H9 (cell line): ENCODE data around the gene RASA3. TPM values are rescaled to one million over a fixed set of nuclear protein-coding genes. Genes with fewer than 3 reads are reported as not detected.

ENCODE experiments used
- DNase-seq: peaks from one replicate; pipeline ENCODE4 v3.0.0-alpha.2; 2017
- H2AFZ ChIP-seq: one replicate; pipeline ENCODE4 v1.6.1; 2013; ENCODE audit warnings: mild to moderate bottlenecking, low read length, control low read depth, moderate library complexity
- H2AK5ac ChIP-seq: 2 replicates; pipeline ENCODE4 v1.6.1; 2013; ENCODE audit warnings: low read length, control low read depth, mixed read lengths; ENCODE audit not compliant: insufficient read length
- H2BK120ac ChIP-seq: one replicate; pipeline ENCODE4 v1.6.1; 2013; ENCODE audit warnings: low read depth, mild to moderate bottlenecking, low read length, control low read depth, inconsistent platforms; ENCODE audit not compliant: poor library complexity, severe bottlenecking
- H2BK12ac ChIP-seq: 2 replicates; pipeline ENCODE4 v1.6.1; 2013; ENCODE audit warnings: low read length, control low read depth, mixed read lengths, low read depth; ENCODE audit not compliant: insufficient read length
- H2BK15ac ChIP-seq: 2 replicates; pipeline ENCODE4 v1.6.1; 2013; ENCODE audit warnings: low read depth, low read length, control low read depth
- H2BK20ac ChIP-seq: one replicate; pipeline ENCODE4 v1.6.1; 2013; ENCODE audit warnings: low read depth, mild to moderate bottlenecking, low read length, control low read depth, inconsistent platforms; ENCODE audit not compliant: poor library complexity, severe bottlenecking
- H2BK5ac ChIP-seq: 2 replicates; pipeline ENCODE4 v1.6.1; 2013; ENCODE audit warnings: low read length, control low read depth, mixed read lengths; ENCODE audit not compliant: insufficient read length
- H3K14ac ChIP-seq: 2 replicates; pipeline ENCODE4 v1.6.1; 2013; ENCODE audit warnings: low read length, control low read depth; ENCODE audit not compliant: insufficient read depth
- H3K18ac ChIP-seq: 2 replicates; pipeline ENCODE4 v1.6.1; 2013; ENCODE audit warnings: low read depth, mild to moderate bottlenecking, mixed read lengths, low read length, control low read depth; ENCODE audit not compliant: insufficient read length
- H3K23ac ChIP-seq: 2 replicates; pipeline ENCODE4 v1.6.1; 2013; ENCODE audit warnings: low read length, control low read depth, mixed read lengths, low read depth; ENCODE audit not compliant: insufficient read length
- H3K23me2 ChIP-seq: 2 replicates; pipeline ENCODE4 v1.6.1; 2013; ENCODE audit warnings: low read depth, mild to moderate bottlenecking, mixed read lengths, low read length, control low read depth; ENCODE audit not compliant: insufficient read length, poor library complexity, severe bottlenecking
- H3K27ac ChIP-seq: 2 replicates; pipeline ENCODE4 v1.5.1; 2013; ENCODE audit warnings: low read length, control low read depth, mixed read lengths, low read depth; ENCODE audit not compliant: insufficient read length
- H3K27me3 ChIP-seq: 2 replicates; pipeline ENCODE4 v1.6.1; 2013; ENCODE audit warnings: low read length, control low read depth, inconsistent platforms; ENCODE audit not compliant: insufficient read depth
- H3K4ac ChIP-seq: 2 replicates; pipeline ENCODE4 v1.6.1; 2013; ENCODE audit warnings: low read depth, mild to moderate bottlenecking, control low read depth, inconsistent platforms, low read length, moderate library complexity
- H3K4me1 ChIP-seq: 2 replicates; pipeline ENCODE4 v1.6.1; 2013; ENCODE audit warnings: low read length, control low read depth, inconsistent platforms; ENCODE audit not compliant: insufficient read depth
- H3K4me2 ChIP-seq: 2 replicates; pipeline ENCODE4 v1.6.1; 2013; ENCODE audit warnings: low read length, control low read depth, mixed read lengths; ENCODE audit not compliant: insufficient read length, insufficient read depth
- H3K56ac ChIP-seq: 2 replicates; pipeline ENCODE4 v1.6.1; 2013; ENCODE audit warnings: low read depth, mild to moderate bottlenecking, mixed read lengths, low read length, control low read depth; ENCODE audit not compliant: insufficient read length
- H3K79me1 ChIP-seq: 2 replicates; pipeline ENCODE4 v1.6.1; 2013; ENCODE audit warnings: low read depth, mild to moderate bottlenecking, moderate library complexity, low read length, control low read depth, inconsistent platforms; ENCODE audit not compliant: insufficient read depth, poor library complexity, severe bottlenecking
- H3K79me2 ChIP-seq: 2 replicates; pipeline ENCODE4 v1.6.1; 2013; ENCODE audit warnings: low read length, control low read depth, inconsistent platforms; ENCODE audit not compliant: insufficient read depth
- H3K9ac ChIP-seq: 2 replicates; pipeline ENCODE4 v1.6.1; 2013; ENCODE audit warnings: low read length, control low read depth, mixed read lengths; ENCODE audit not compliant: insufficient read length; ENCODE audit errors: extremely low read depth
- H3K9me3 ChIP-seq: one replicate; pipeline ENCODE4 v1.6.1; 2013; ENCODE audit warnings: low read depth, low read length, inconsistent platforms; ENCODE audit not compliant: control insufficient read depth
- H3T11ph ChIP-seq: one replicate; pipeline ENCODE4 v1.6.1; 2013; ENCODE audit warnings: mild to moderate bottlenecking, low read length, control low read depth, inconsistent platforms
- H4K20me1 ChIP-seq: one replicate; pipeline ENCODE4 v1.6.1; 2013; ENCODE audit not compliant: control insufficient read depth, insufficient read length, insufficient read depth
- H4K5ac ChIP-seq: 2 replicates; pipeline ENCODE4 v1.6.1; 2013; ENCODE audit warnings: low read depth, mild to moderate bottlenecking, mixed read lengths, low read length, control low read depth; ENCODE audit not compliant: insufficient read length
- H4K8ac ChIP-seq: replicated peaks from 2 replicates; pipeline ENCODE4 v1.6.1; 2013; ENCODE audit warnings: low read length, control low read depth, mixed read lengths, low read depth; ENCODE audit not compliant: insufficient read length
- H4K91ac ChIP-seq: 2 replicates; pipeline ENCODE4 v1.6.1; 2013; ENCODE audit warnings: low read depth, mild to moderate bottlenecking, moderate library complexity, mixed read lengths, low read length, control low read depth; ENCODE audit not compliant: insufficient read length
- H3K27ac Mint-ChIP-seq, 3 experiments: 2 replicates in 2 of 3; 3 replicates in 1 of 3; pipeline ENCODE4 v1.8.0; 2020 to 2021; ENCODE audit warnings: mixed read lengths in 3 of 3, mild to moderate bottlenecking in 1 of 3, moderate library complexity in 1 of 3
- H3K27me3 Mint-ChIP-seq: 2 replicates; pipeline ENCODE4 v1.8.0; 2021; ENCODE audit warnings: low read depth, mild to moderate bottlenecking, moderate library complexity, mixed read lengths
- H3K36me3 Mint-ChIP-seq, 3 experiments: 2 replicates in 2 of 3; 3 replicates in 1 of 3; pipeline ENCODE4 v1.8.0; 2020 to 2021; ENCODE audit warnings: low read depth in 3 of 3, mixed read lengths in 3 of 3; ENCODE audit not compliant: insufficient read depth in 1 of 3
- H3K4me1 Mint-ChIP-seq, 2 experiments: 2 replicates each; pipeline ENCODE4 v1.8.0; 2020; ENCODE audit warnings: mixed read lengths in 2 of 2
- H3K4me3 Mint-ChIP-seq, 2 experiments: 2 replicates in 1 of 2; 3 replicates in 1 of 2; pipeline ENCODE4 v1.8.0; 2020 to 2021; ENCODE audit warnings: mild to moderate bottlenecking in 2 of 2, mixed read lengths in 2 of 2, moderate library complexity in 1 of 2
- H3K9me3 Mint-ChIP-seq, 2 experiments: 2 replicates in 1 of 2; 3 replicates in 1 of 2; pipeline ENCODE4 v1.8.0; 2020; ENCODE audit warnings: mild to moderate bottlenecking in 2 of 2, mixed read lengths in 2 of 2, moderate library complexity in 1 of 2
- CTCF ChIP-seq: fragments of 200-600 bp; sonication (generic); conservative IDR thresholded peaks from 3 replicates; pipeline ENCODE4 v1.8.0; 2021; ENCODE audit warnings: antibody characterized with exemption, mild to moderate bottlenecking
- WGBS: extraction: QIAGEN DNeasy Blood & Tissue Kit; methylation state at CpG from one replicate; pipeline ENCODE4 v1.1.7; 2013; ENCODE audit warnings: missing lambda C conversion rate, low lambda C conversion rate, mixed read lengths; ENCODE audit not compliant: insufficient read length; ENCODE audit errors: extremely low coverage; 5-methylcytosine and 5-hydroxymethylcytosine counted together
- total RNA-seq: library from RNA; stranded (reverse); gene quantifications from 2 replicates; pipeline ENCODE4 v1.2.1, GENCODE V29; 2021

RASA3 gene
- total RNA-seq, 1 experiment from 2014 or later: 12.3 TPM

DNA sequence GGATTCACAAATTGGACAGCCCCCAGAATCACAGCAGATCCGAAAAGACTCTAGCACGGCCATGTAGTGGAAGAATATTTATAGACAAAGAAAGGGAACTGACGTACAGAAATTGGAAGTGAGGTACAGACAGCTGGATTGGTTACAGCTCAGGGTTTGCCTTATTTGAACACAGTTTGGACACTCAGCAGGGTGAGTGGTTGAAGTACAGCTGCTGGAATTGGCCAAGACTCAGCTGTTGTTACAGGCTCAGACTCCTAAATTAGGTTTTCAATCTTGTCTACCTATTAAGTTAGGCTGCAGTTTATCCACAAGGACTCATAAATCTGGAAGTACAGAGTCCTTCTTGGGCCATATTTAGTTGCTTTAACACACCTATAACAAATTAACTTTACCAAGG, 40.8 kb upstream of the RASA3 start:
- Histone ChIP-seq H2AK5ac (no peak overlapping the region), H3K4ac (no peak overlapping the region), H2AFZ (no peak overlapping the region), H3K27me3 (no peaks in the 10 kb centered on the region), H4K20me1 (no peaks in the 10 kb centered on the region), H3K18ac (no peak overlapping the region), H4K91ac (no peak overlapping the region), H3K4me1 (no peaks in the 10 kb centered on the region), H3K4me2 (no peak overlapping the region), H3K9ac (no peak overlapping the region), H3K79me1 (no peaks in the 10 kb centered on the region), H3K14ac (no peak overlapping the region), H2BK120ac (no peak overlapping the region), H2BK12ac (no peak overlapping the region), H3K27ac (no peak overlapping the region), H3K9me3 (no peaks in the 10 kb centered on the region), H2BK5ac (no peak overlapping the region), H4K5ac (no peak overlapping the region), H3K79me2 (no peaks in the 10 kb centered on the region), H4K8ac (no peak overlapping the region), H2BK20ac (no peak overlapping the region), H3K23me2 (no peaks in the 10 kb centered on the region), H3K56ac (no peak overlapping the region), H2BK15ac (no peak overlapping the region), H3K23ac (no peak overlapping the region), H3T11ph (no peak overlapping the region)
- WGBS: no CpG with 5 or more reads among the region's 3 CpGs
- TF ChIP-seq CTCF: no peak
- peaks cover 3 to 7% of the 10 kb centered on the region in 2 experiments; a peak in 3 of 5 replicates for H3K9me3 Mint-ChIP-seq
- peaks cover 0 to 4% (median 0%) of the 10 kb centered on the region in 3 experiments; a peak in 1 of 7 replicates for H3K36me3 Mint-ChIP-seq
- DNase-seq: no peak
- peaks cover 5% of the 10 kb centered on the region for H3K27me3 Mint-ChIP-seq
- H3K4me1 Mint-ChIP-seq: no peaks in the 10 kb centered on the region
- no peak overlapping the region for H3K27ac Mint-ChIP-seq
- H3K4me3 Mint-ChIP-seq: no peak overlapping the region
